HepG2 (cell line): ENCODE results near the gene GNAS. TPM values are rescaled to one million over a fixed set of nuclear protein-coding genes. Genes with fewer than 3 reads are reported as not detected.

Experiments
- ETS1 ChIP-seq: sonication (generic); formaldehyde crosslinking; IDR thresholded peaks from 2 replicates; pipeline ENCODE4 v1.4.0; 2020; ENCODE audit warnings: missing genetic modification reagents
- FOXP1 ChIP-seq, 2 experiments: fragments of 450-650 bp in 1 of 2; IDR thresholded peaks; 2 replicates each; pipeline ENCODE4 v1.6.1; 2017 to 2018; ENCODE audit warnings: antibody characterized with exemption in 1 of 2
- NAIF1 ChIP-seq: sonication (generic); formaldehyde crosslinking; IDR thresholded peaks from 2 replicates; pipeline ENCODE4 v1.5.0; 2020; ENCODE audit warnings: mild to moderate bottlenecking, missing genetic modification reagents, borderline replicate concordance
- PAXIP1 ChIP-seq: sonication (generic); formaldehyde crosslinking; conservative IDR thresholded peaks from 2 replicates; pipeline ENCODE4 v1.4.0; 2020; ENCODE audit warnings: mild to moderate bottlenecking, missing genetic modification reagents, moderate library complexity
- PHF5A ChIP-seq: IDR thresholded peaks from one replicate; pipeline ENCODE4 v1.6.1; 2018; ENCODE audit warnings: low read depth, missing genetic modification reagents; ENCODE audit not compliant: unreplicated experiment
- RBFOX2 ChIP-seq: fragments of 200-400 bp; formaldehyde crosslinking; IDR thresholded peaks from 2 replicates; pipeline ENCODE4 v1.6.1; 2017; ENCODE audit warnings: low read depth, mild to moderate bottlenecking, low read length
- REST ChIP-seq, 2 experiments: IDR thresholded peaks; 2 replicates each; pipeline ENCODE4 v1.6.1; 2011 to 2012; ENCODE audit warnings: low read length in 2 of 2, borderline replicate concordance in 1 of 2, low read depth in 1 of 2, mild to moderate bottlenecking in 1 of 2, moderate library complexity in 1 of 2
- REXO4 ChIP-seq: sonication (generic); formaldehyde crosslinking; IDR thresholded peaks from 2 replicates; pipeline ENCODE4 v1.8.0; 2022; ENCODE audit warnings: missing genetic modification reagents, mild to moderate bottlenecking, borderline replicate concordance
- TAF15 ChIP-seq: fragments of 200-400 bp; formaldehyde crosslinking; IDR thresholded peaks from one replicate; pipeline ENCODE4 v1.6.1; 2018; ENCODE audit warnings: mild to moderate bottlenecking, low read depth, low read length; ENCODE audit not compliant: poor library complexity, severe bottlenecking
- TFDP1 ChIP-seq: IDR thresholded peaks from 2 replicates; pipeline ENCODE4 v1.6.1; 2016; ENCODE audit warnings: missing compliant biosample characterization, missing genetic modification reagents, borderline replicate concordance
- U2AF2 ChIP-seq: fragments of 200-400 bp; formaldehyde crosslinking; IDR thresholded peaks from 2 replicates; pipeline ENCODE4 v1.6.1; 2017; ENCODE audit warnings: low read depth, mild to moderate bottlenecking, low read length
- ZNF20 ChIP-seq: sonication (generic); formaldehyde crosslinking; IDR thresholded peaks from 2 replicates; pipeline ENCODE4 v1.4.0; 2020; ENCODE audit warnings: mild to moderate bottlenecking, moderate library complexity, missing genetic modification reagents
- ZNF432 ChIP-seq: sonication (generic); formaldehyde crosslinking; IDR thresholded peaks from 2 replicates; pipeline ENCODE4 v1.5.0; 2020; ENCODE audit warnings: missing genetic modification reagents, mild to moderate bottlenecking, borderline replicate concordance
- ZNF737 ChIP-seq: sonication (generic); formaldehyde crosslinking; IDR thresholded peaks from 2 replicates; pipeline ENCODE4 v1.5.0; 2020; ENCODE audit warnings: missing genetic modification reagents, mild to moderate bottlenecking, borderline replicate concordance
- ZNF773 ChIP-seq: sonication (generic); formaldehyde crosslinking; IDR thresholded peaks from 2 replicates; pipeline ENCODE4 v1.4.0; 2020; ENCODE audit warnings: missing genetic modification reagents, borderline replicate concordance
- ZNF879 ChIP-seq: sonication (generic); formaldehyde crosslinking; IDR thresholded peaks from 2 replicates; pipeline ENCODE4 v1.8.1; 2023; ENCODE audit warnings: missing genetic modification reagents
- polyA plus RNA-seq, 8 experiments: library from polyadenylated mRNA; depleted of rRNA in 3 of 8; stranded (reverse) in 7 of 8; unstranded in 1 of 8; fragments of >200 nt; fragmentation: Illumina TruSeq in 4 of 8; extraction: Trizol in 4 of 8; gene quantifications; 2 replicates each; pipeline versions ENCODE4 v1.2.1 to v1.2.3, GENCODE V29; 2011 to 2016; ENCODE audit warnings: low read depth in 4 of 8, missing spikeins in 1 of 8, mixed read lengths in 1 of 8; ENCODE audit not compliant: insufficient read depth in 1 of 8
- total RNA-seq, 5 experiments: library from RNA; depleted of rRNA; stranded (reverse); fragments of >200 nt; fragmentation: Illumina TruSeq; extraction: Trizol; gene quantifications; 2 replicates each; pipeline ENCODE4 v1.2.3, GENCODE V29; 2016; ENCODE audit warnings: low read depth in 1 of 5

Gene GNAS
- total and polyA plus RNA-seq, 2 of the 13 experiments (the other 11 are each of a cell fraction or from before 2014, with no cell fraction given): 407 to 1,008 TPM

GRCh38 chr20:58889798-58890517, 37.4 kb downstream of the GNAS start (continued):
- no peak for TF ChIP-seq PAXIP1
- TF ChIP-seq RBFOX2: no peak
- no peak for TF ChIP-seq U2AF2
- no peak for TF ChIP-seq ZNF20 (CRISPR knock-in tag)
- TF ChIP-seq NAIF1 (CRISPR knock-in tag): no peak
- TF ChIP-seq TAF15: no peak
- TF ChIP-seq ZNF879 (CRISPR knock-in tag): no peak
- TF ChIP-seq REXO4 (CRISPR knock-in tag): 0 out of 2 replicates have a peak, but pooled peaks have one; percentile 76
- peak; percentile 44; the same call in 1 of the 2 replicates for TF ChIP-seq ZNF773 (CRISPR knock-in tag)
- no peak for TF ChIP-seq ETS1 (CRISPR knock-in tag)
- no peak for TF ChIP-seq REST (IDR thresholded peaks at IDR 0.05; ENCODE audit: borderline replicate concordance in 1 of 2, low read depth in 1 of 2, low read length in 2 of 2)
- no peak for TF ChIP-seq ZNF432 (CRISPR knock-in tag)
- no peak for TF ChIP-seq FOXP1 (IDR thresholded peaks at IDR 0.05)
- no peak for TF ChIP-seq FOXP1 (CRISPR knock-in tag; IDR thresholded peaks at IDR 0.05)
- no peak for TF ChIP-seq ZNF737 (CRISPR knock-in tag)
- TF ChIP-seq PHF5A (CRISPR knock-in tag): no peak
- 0 out of 2 replicates have a peak, but pooled peaks have one; percentile 7 for TF ChIP-seq TFDP1 (CRISPR knock-in tag)
